Measurements from ENCODE around the gene SENP1.

Gene SENP1

GRCh38 chr12:48067250-48067938, 38.5 kb downstream of the SENP1 start:
- no peak for DNase-seq (ENCODE audit: low read depth)

DNA sequence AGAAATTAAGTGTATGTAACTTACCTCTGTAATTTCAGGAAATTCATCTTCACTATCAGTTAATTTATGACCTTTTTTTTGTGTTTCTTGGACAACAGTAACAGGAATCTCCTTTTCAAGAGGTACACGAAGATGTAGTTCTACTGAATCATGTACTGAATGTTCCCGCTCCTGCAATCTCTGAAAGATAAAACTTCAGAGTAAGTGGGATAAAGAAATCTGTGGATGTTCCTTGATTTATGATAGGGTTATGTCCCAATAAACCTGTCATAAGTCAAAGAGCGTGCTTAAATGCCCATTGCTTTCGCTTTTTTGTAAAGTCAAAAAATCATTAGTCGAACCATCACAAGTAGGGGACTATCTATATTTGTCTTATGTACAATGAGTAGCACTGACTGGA, 40.8 kb downstream of the SENP1 start:
- DNase-seq (ENCODE audit: low read depth): no peak

DNA sequence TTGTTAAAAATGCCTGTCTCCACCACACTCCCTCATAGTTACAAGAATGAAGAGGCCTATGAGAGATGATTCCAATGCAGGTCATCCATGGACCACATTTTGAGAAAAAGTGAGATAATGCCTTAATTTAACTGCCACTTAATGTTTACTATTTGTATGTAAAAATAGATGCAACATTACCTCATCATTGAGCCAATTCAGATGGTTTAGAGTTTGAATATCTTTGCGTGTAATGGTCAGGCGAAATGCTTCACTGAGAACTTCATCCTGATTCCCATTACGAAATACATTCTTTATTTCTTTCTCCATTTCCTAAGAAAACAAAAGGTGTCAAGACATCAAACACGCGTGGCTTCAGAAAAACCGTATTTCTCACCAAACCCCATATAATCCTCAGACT, 42.3 kb downstream of the SENP1 start:
- no peak for DNase-seq (ENCODE audit: low read depth)

DNA sequence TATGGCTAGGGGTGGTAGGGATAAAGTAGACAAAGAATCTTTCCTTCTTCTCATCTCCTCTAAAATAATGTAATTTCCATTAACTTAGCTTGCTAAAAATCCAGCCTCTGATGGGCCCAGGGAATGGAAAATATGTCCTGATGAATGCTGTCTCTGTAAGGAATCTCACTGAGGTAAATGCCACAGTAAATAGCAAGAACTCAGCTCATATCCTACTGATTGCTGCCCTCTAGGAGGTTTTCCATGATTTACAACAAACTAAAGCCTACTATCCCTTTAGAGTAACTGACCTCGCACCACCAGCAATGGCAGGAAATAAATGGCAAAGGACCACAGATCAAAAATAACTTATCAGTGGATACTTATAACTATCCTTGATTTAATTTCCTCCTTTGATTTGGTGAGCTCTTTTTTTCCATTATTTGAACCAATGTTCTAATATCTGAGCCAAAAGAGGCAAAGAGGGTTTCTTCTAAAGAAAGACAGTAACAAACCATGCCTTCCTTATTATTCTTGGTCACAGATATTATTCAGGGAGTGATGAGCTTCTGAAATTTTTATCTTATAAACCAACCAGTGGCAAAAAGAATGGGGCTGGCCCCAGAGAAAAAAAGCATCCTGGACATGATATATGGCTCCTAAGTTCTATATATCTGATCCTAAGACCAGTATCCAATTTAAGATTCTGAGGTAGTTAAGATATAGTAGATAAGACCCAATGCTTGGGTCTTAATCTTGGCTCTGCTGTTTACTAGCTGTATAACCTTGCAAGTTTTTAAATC, 43.8 kb downstream of the SENP1 start:
- no peak for DNase-seq (ENCODE audit: low read depth)

DNA sequence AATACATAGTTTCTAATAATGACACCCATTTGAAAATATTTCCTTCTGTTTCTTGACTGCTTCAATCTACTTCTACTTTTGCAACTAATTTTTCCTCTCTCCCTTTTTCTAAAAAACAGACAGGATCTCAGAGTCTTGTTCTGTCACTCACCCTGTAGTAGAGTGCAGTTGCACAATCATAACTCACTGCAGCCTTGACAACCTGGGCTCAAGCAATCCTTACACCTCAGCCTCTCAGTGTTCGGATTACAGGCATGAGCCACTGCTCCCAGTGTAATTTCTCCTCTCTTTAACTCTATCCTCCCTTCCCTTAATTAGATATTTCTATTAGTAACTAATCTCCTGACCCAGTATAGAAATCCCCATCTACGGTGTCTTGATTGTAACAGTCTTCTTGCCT, 45.4 kb downstream of the SENP1 start:
- no peak for DNase-seq (ENCODE audit: low read depth)

DNA sequence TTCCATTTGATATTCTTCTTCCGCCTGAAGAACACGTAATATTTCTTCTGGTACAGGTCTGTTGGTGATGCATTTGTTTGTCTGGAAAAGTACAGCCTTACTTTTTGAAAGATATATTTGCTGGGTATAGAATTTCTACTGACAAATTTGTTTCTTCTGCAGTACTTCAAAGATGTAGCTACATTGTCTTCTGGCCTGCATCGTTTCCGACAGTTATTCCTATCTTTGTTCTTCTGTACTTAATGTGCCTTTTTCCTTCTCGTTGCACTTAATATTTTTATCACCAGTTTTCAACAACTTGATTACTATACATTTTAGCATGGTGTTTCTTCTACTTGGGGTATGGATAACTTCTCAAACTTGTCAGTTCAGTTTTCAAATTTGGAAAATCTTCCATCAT, 47.1 kb downstream of the SENP1 start:
- no peak for DNase-seq (ENCODE audit: low read depth)

DNA sequence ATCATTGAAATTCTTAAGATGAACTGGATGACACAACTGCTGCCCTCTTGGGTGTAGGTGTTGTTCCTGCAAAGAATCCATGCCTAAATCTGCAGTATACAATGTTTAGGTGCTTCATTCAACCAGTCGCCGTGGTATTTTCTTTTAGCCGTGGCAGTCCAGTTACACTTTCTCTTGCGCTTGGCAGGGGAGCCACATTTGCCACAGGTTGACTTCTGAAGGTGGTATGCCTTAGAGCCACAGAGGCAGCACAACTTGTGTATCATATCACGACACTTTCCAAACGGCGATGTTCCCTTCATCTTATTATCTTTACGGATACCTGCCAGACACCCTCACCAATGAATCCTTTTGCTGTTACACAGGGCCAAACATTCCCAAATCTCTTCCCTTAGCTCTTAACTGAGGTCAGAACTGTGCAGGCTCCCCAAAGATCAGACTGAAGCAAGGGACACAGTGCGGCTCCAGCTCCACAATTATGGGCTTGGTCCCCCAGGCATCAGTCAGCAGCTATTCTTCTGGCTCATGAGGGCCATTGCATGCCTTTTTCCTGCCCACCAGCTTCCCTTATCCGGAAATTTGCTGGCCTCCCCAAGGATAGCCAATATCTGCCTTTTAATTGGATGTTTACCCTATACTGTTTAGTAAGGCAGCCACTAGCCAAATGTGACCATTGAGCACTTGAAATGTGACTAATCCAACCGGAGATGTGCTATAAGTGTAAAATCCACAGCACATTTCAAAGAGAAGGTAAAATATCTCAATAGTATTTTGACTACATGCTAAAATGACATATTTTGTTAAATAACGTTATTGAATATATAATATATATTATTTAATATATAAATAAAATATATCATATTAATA, 50.7 kb downstream of the SENP1 start:
- DNase-seq (ENCODE audit: low read depth): no peak

DNA sequence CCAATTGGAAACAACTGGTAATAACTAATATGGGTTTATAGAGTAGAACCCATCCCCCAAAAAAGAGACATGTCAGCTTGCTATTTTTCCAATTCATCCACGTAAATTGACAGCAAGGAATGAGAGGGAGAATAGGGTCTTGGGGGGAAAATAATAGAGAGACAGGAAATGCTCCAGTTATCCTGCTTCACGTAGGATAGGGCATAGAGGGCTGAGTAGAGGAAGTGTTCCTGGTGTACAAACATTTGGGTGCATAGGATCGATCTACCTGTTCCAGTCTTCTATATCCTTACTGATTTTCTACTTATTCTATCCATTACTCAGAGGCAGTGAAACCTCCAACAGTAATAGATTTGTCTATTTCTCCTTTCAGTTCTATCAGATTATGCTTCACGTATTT, 52.0 kb downstream of the SENP1 start:
- no peak for DNase-seq (ENCODE audit: low read depth)

DNA sequence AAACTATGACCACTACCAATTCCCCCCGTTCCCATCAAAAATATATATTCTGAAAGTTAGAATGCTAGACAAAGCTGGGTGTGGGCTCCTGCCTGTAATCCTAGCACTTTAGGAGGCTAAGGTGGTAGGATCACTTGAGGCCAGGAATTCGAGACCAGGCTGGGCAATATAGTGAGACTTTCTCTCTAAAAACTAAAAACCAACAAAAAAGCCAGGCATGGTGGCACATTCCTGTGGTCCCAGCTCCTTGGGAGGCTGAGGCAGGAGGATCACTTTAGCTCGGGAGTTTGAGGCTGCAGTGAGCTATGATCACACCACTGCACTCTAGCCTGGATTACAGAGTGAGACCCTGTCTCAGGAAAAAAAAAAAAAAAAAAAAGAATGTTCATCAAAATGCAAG, 52.8 kb downstream of the SENP1 start:
- no peak for DNase-seq (ENCODE audit: low read depth)

GRCh38 chr12:48051681-48052080, 54.2 kb downstream of the SENP1 start:
- no peak for DNase-seq (ENCODE audit: low read depth)

- DNase-seq (ENCODE audit: low read depth): no peak
Measured at GRCh38 chr12:48050174-48050573, 55.7 kb downstream of the SENP1 start.

- no peak for DNase-seq (ENCODE audit: low read depth)
Measured at GRCh38 chr12:48045965-48046518, 59.8 kb downstream of the SENP1 start.

DNA sequence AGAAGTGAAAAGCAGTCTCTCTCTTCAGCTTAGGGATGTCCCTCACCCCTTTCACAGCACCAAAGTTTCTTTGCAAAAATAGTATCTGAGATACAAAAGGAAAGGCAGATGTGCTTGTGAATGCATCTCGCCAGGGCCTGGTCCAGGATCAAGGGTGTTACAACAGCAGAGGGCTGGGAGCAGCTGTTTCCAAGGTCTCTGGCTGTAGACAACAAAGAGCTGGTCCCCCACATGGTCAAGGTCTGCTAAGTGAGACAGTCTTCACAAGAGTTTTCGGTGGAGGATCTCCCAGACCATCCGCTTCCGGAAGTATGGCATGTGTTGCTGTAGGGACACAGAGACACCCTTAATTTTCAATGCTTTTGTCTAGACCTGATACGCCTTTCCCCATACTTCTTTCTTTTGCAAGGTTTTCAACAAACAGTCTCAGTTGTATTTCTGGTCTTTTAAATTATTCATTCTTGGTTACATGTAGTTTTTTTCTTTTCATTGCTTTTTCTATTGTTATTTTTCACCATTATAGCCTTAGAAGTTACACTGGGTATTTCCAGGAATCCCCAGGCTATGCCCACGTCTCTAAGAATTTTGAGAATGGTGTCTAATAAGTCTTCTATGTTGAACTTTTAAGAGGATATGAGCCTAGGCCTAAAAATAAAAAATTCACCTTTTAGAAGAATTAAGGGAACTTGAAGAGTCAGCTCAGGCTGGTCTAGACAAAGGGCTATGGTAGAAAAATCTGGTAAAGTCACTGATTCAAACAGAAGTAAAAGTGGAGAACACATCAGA, 60.6 kb downstream of the SENP1 start:
- DNase-seq (ENCODE audit: low read depth): no peak

- DNase-seq (ENCODE audit: low read depth): no peak
Measured at GRCh38 chr12:48044396-48044795, 61.5 kb downstream of the SENP1 start.

GRCh38 chr12:48043771-48044170, 62.1 kb downstream of the SENP1 start:
- DNase-seq (ENCODE audit: low read depth): no peak

GRCh38 chr12:48041591-48042423, 64.1 kb downstream of the SENP1 start:
- DNase-seq (ENCODE audit: low read depth): no peak

- DNase-seq (ENCODE audit: low read depth): no peak
Measured at GRCh38 chr12:48040354-48040753, 65.5 kb downstream of the SENP1 start.

DNA sequence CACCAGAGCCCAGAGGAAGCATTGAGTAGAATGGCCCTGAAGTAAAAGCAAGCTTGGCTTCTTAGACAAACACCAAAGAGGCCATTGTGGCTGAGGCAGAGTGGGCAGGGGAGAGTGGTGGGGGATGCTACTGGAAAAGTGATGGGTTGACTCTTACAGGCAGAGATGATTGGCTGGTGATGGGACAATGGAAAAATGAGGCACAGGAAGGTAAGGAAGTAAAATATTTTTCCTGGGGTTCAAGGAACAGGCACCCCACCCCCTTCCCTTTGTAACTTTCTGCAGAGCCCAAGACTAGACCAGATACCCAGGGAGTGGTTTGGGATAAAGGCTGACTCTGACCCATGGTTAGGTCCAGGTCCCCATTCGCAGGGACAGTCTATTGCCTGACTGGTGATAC, 66.7 kb downstream of the SENP1 start:
- no peak for DNase-seq (ENCODE audit: low read depth)

DNA sequence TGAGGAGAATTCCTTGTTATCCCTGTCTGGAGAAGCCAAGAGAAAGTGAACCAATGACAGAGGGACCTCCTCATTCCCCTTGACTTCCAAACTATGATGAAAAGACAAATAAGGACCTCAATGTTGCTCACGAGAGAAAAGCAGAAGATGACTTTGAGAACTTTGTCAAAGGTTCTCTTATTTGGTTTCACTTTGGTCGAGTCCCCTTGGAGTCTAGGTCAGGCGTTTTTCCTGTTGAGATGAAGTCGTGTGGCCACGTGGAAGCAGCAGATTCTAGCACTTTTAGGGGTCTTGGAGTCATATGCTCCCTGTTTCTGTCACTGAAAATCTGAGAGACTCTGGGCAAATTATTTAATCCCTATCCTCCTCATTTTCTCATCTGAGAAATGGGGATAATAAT, 67.8 kb downstream of the SENP1 start:
- no peak for DNase-seq (ENCODE audit: low read depth)

DNA sequence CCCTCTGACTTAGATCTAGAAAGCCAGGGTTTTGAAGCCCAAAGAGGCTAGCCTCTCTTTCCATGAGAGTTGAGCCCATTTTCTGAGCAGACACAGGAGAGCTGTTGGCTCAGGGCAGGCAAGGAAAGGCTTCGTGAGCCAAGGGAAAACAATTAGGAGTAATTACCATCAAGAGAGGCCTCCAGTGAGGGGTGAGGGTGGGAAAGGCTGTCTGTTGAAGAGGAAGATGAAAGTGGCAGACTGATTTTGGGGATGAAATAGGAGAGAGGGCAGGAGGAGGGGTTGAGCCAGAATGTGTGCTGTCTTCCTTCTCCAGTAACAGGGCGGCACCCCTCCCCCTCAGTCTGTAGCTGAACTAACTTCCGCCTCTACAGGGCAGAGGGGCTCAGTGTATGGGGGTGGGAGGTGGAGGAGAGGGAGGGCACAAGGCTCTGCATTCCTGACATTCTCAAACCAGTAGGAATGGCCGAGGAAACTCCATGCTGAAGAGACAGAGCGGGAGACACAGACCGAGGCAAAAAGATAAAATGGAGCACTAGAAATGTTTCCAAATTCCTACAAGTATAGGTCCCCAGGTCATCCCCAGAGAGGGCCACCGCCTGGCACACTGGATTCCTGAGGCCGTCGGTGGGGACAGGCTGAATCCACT, 68.5 kb downstream of the SENP1 start:
- no peak for DNase-seq (ENCODE audit: low read depth)

All from fibroblast of the conjunctiva (primary cell).